ENCODE results near the gene IPO8.

- TF ChIP-seq, protein P1, sequence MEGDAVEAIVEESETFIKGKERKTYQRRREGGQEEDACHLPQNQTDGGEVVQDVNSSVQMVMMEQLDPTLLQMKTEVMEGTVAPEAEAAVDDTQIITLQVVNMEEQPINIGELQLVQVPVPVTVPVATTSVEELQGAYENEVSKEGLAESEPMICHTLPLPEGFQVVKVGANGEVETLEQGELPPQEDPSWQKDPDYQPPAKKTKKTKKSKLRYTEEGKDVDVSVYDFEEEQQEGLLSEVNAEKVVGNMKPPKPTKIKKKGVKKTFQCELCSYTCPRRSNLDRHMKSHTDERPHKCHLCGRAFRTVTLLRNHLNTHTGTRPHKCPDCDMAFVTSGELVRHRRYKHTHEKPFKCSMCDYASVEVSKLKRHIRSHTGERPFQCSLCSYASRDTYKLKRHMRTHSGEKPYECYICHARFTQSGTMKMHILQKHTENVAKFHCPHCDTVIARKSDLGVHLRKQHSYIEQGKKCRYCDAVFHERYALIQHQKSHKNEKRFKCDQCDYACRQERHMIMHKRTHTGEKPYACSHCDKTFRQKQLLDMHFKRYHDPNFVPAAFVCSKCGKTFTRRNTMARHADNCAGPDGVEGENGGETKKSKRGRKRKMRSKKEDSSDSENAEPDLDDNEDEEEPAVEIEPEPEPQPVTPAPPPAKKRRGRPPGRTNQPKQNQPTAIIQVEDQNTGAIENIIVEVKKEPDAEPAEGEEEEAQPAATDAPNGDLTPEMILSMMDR (IDR thresholded peaks at IDR 0.05): no peak
- no peak for TF ChIP-seq POLR2A (IDR thresholded peaks at IDR 0.05)
These were observed 48.7 kb upstream of the IPO8 start for GRCh38 chr12:30744321-30744720.
